Endothelial cell of umbilical vein (primary cell): ENCODE results near the gene CYP2S1.

Experiments
- EZH2 ChIP-seq: IDR thresholded peaks from 2 replicates; pipeline ENCODE4 v1.6.1; 2012; ENCODE audit warnings: borderline replicate concordance, low read depth, mild to moderate bottlenecking, moderate library complexity, low read length, inconsistent platforms; ENCODE audit not compliant: severe bottlenecking
- GATA2 ChIP-seq: IDR thresholded peaks from 2 replicates; pipeline ENCODE4 v1.7.0; 2011; ENCODE audit warnings: low read depth, mild to moderate bottlenecking, moderate library complexity, mixed read lengths, low read length; ENCODE audit not compliant: insufficient read length, insufficient read depth
- JUN ChIP-seq: IDR thresholded peaks from 2 replicates; pipeline ENCODE4 v1.6.1; 2011; ENCODE audit warnings: borderline replicate concordance, low read depth; ENCODE audit not compliant: insufficient read length, insufficient read depth
- MYC ChIP-seq: IDR thresholded peaks from one replicate; pipeline ENCODE4 v1.6.1; 2011; ENCODE audit warnings: mild to moderate bottlenecking, low read depth, low read length
- POLR2A ChIP-seq: IDR thresholded peaks from 2 replicates; pipeline ENCODE4 v1.6.1; 2012; ENCODE audit warnings: low read depth, mild to moderate bottlenecking, control low read depth, low read length
- POLR2AphosphoS5 ChIP-seq: IDR thresholded peaks from 2 replicates; pipeline ENCODE4 v1.6.1; 2012; ENCODE audit warnings: low read depth, mild to moderate bottlenecking, control low read depth, low read length, moderate library complexity; ENCODE audit not compliant: insufficient read depth
- TF ChIP-seq, protein P1 (sequence below), 2 donors: IDR thresholded peaks; 1 replicate in 1 of 2; 2 replicates in 1 of 2; pipeline ENCODE4 v1.5.1; 2011; ENCODE audit warnings: low read length in 2 of 2, mild to moderate bottlenecking in 2 of 2, moderate library complexity in 2 of 2, control low read depth in 1 of 2, inconsistent platforms in 1 of 2, low read depth in 1 of 2; ENCODE audit not compliant: insufficient read depth in 1 of 2; ENCODE audit errors: extremely low read depth in 1 of 2
- TF ChIP-seq, protein P2 (sequence below): IDR thresholded peaks from 2 replicates; pipeline ENCODE4 v1.6.1; 2011; ENCODE audit not compliant: insufficient read depth, insufficient read length

DNA sequence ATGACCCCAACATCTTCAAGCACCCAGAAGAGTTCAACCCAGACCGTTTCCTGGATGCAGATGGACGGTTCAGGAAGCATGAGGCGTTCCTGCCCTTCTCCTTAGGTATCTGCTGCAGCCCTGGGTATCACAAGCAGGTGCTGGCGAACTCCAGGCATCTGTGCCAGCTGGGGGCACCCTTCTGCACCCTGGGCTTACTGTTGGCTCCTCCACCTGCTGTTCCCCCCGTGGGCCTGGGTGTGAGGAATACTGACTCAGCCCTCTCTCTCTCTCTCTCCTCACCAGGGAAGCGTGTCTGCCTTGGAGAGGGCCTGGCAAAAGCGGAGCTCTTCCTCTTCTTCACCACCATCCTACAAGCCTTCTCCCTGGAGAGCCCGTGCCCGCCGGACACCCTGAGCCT is 13.0 kb downstream of the CYP2S1 start:
- TF ChIP-seq, protein P1, sequence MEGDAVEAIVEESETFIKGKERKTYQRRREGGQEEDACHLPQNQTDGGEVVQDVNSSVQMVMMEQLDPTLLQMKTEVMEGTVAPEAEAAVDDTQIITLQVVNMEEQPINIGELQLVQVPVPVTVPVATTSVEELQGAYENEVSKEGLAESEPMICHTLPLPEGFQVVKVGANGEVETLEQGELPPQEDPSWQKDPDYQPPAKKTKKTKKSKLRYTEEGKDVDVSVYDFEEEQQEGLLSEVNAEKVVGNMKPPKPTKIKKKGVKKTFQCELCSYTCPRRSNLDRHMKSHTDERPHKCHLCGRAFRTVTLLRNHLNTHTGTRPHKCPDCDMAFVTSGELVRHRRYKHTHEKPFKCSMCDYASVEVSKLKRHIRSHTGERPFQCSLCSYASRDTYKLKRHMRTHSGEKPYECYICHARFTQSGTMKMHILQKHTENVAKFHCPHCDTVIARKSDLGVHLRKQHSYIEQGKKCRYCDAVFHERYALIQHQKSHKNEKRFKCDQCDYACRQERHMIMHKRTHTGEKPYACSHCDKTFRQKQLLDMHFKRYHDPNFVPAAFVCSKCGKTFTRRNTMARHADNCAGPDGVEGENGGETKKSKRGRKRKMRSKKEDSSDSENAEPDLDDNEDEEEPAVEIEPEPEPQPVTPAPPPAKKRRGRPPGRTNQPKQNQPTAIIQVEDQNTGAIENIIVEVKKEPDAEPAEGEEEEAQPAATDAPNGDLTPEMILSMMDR (IDR thresholded peaks at IDR 0.05; ENCODE audit: extremely low read depth in 1 of 2, insufficient read depth in 1 of 2, low read depth in 1 of 2, low read length in 2 of 2) = no peak
- TF ChIP-seq EZH2 (no peak), POLR2A (no peak), MYC (no peak), POLR2AphosphoS5 (no peak), JUN (no peak), GATA2 (no peak)
- TF ChIP-seq, protein P2, sequence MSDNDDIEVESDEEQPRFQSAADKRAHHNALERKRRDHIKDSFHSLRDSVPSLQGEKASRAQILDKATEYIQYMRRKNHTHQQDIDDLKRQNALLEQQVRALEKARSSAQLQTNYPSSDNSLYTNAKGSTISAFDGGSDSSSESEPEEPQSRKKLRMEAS = no peak
